Measurements from ENCODE around the gene APLP2. TPM values are rescaled to one million over a fixed set of nuclear protein-coding genes. Genes with fewer than 3 reads are reported as not detected.
"Not testable (repeated sequence)": the region's sequence is repeated elsewhere in the genome, so short reads cannot be mapped to it uniquely, and the experiment has no call there.

Gene APLP2
- total RNA-seq, 4 donors from 2014 or later = 86.6 to 530 (median 347) TPM

- Histone ChIP-seq H3K4me1 (peaks cover 0 to 12% (median 0%) of the 10 kb centered on the region in 4 donors), H3K27me3 (no peaks in the 10 kb centered on the region), H3K4me3 (no peak overlapping the region), H3K9me3 (no peaks in the 10 kb centered on the region), H3K27ac (no peak overlapping the region), H3K36me3 (peaks cover 0 to 14% (median 0%) of the 10 kb centered on the region in 3 donors)
- DNase-seq = no peak
- TF ChIP-seq CTCF (IDR thresholded peaks at IDR 0.05) = no peak
- TF ChIP-seq POLR2A (IDR thresholded peaks at IDR 0.05) = no peak
Observed at GRCh38 chr11:130106381-130106780, 36.7 kb downstream of the APLP2 start.

- H3K9me3 ChIP-seq, H3K4me3 ChIP-seq, H3K27me3 ChIP-seq, H3K27ac ChIP-seq, H3K4me1 ChIP-seq, DNase-seq: not testable (repeated sequence)
- H3K36me3 ChIP-seq = peaks cover 0 to 28% (median 0%) of the 10 kb centered on the region in 3 donors
Observed at GRCh38 chr11:130108671-130109070, 39.0 kb downstream of the APLP2 start.

- H3K36me3 ChIP-seq = peaks cover 0 to 28% (median 0%) of the 10 kb centered on the region in 3 donors
- no peaks in the 10 kb centered on the region for H3K4me1 ChIP-seq
- no peaks in the 10 kb centered on the region for H3K9me3 ChIP-seq
- TF ChIP-seq POLR2A (IDR thresholded peaks at IDR 0.05) (no peak), CTCF (IDR thresholded peaks at IDR 0.05) (no peak)
- no peak overlapping the region for H3K4me3 ChIP-seq
- DNase-seq = no peak
- H3K27me3 ChIP-seq = no peaks in the 10 kb centered on the region
- no peak overlapping the region for H3K27ac ChIP-seq
Observed at GRCh38 chr11:130109386-130109785, 39.7 kb downstream of the APLP2 start.

- no peaks in the 10 kb centered on the region for H3K4me1 ChIP-seq
- TF ChIP-seq CTCF (IDR thresholded peaks at IDR 0.05) = no peak
- no peak for DNase-seq
- no peaks in the 10 kb centered on the region for H3K9me3 ChIP-seq
- no peak overlapping the region for H3K4me3 ChIP-seq
- no peak overlapping the region for H3K27ac ChIP-seq
- H3K36me3 ChIP-seq = peaks cover 0 to 28% (median 0%) of the 10 kb centered on the region in 3 donors
- H3K27me3 ChIP-seq = no peaks in the 10 kb centered on the region
Observed at GRCh38 chr11:130110339-130111108, 40.8 kb downstream of the APLP2 start.

- Histone ChIP-seq H3K9me3 (no peaks in the 10 kb centered on the region), H3K4me3 (no peak overlapping the region), H3K4me1 (no peaks in the 10 kb centered on the region), H3K36me3 (peaks cover 0 to 28% (median 0%) of the 10 kb centered on the region in 3 donors), H3K27me3 (no peaks in the 10 kb centered on the region), H3K27ac (no peak overlapping the region)
- DNase-seq = no peak
- TF ChIP-seq CTCF (IDR thresholded peaks at IDR 0.05) = no peak
- TF ChIP-seq POLR2A (IDR thresholded peaks at IDR 0.05) = no peak
Observed at GRCh38 chr11:130112071-130112830, 42.6 kb downstream of the APLP2 start.

- no peaks in the 10 kb centered on the region for H3K9me3 ChIP-seq
- no peaks in the 10 kb centered on the region for H3K27me3 ChIP-seq
- no peak overlapping the region for H3K4me3 ChIP-seq
- H3K27ac ChIP-seq = no peak overlapping the region
- peaks cover 0 to 9% (median 3%) of the 10 kb centered on the region in 4 donors for H3K4me1 ChIP-seq
- peaks cover 0 to 28% (median 0%) of the 10 kb centered on the region in 3 donors for H3K36me3 ChIP-seq
- no peak for DNase-seq
- TF ChIP-seq CTCF (IDR thresholded peaks at IDR 0.05) (no peak), POLR2A (IDR thresholded peaks at IDR 0.05) (no peak)
Observed at GRCh38 chr11:130114281-130114680, 44.6 kb downstream of the APLP2 start.

Data from Peyer's patch (tissue), 4 donors.